ENCODE data around the gene ASTN1. TPM values are rescaled to one million over a fixed set of nuclear protein-coding genes. Genes with fewer than 3 reads are reported as not detected.

ASTN1 gene
- polyA plus RNA-seq, 10 donors, result 2.8 to 6.3 (median 5.0) TPM

- DNase-seq, result no peak
Measured at GRCh38 chr1:176879784-176880620, 284.5 kb downstream of the ASTN1 start.

GRCh38 chr1:176878750-176879536 lies 285.6 kb downstream of the ASTN1 start:
- no peak for DNase-seq

DNA sequence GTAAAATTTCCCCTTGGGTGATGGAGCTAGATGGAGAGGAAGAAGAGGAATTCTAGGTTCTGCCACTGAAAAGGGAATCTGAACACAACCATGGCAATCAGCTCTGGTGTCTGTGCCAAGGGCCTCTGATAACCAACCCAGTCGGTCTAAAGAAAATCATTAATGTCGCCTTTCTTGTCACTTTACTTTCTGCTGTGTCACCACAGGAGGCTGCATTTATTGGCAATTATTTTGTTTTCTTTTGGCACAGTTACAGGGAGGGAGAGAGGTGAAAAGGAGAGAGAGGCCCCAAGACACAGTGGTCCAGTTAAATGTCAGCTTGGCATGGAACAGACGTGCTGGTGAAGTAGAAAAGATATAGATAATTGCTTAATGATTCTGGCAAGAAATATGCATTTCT lies 287.0 kb downstream of the ASTN1 start:
- DNase-seq, result no peak

DNA sequence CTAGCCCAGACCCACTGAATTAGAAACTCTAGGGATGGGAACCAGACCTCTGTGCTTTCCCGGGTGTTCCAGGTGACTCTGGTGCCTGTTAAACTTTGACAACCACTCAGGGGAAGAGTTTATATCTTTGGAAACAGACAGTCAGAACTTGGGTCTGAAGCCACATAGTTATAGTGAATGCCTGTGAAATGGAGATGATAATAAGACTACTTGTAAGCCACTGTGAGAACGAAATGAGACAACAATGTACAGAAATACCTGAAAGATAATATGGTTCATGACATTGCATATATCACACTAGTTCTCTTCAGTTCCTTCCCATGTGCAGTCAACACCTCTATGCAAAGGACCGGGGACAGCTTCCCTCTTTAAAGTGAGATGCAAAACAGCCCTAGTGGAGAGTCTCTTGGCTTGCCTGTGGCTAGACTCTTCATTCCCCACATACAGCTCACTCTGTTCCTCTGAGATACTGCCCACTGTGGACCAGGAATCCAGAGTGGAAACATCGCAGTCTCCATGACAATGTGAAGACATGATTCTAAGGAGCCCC lies 287.5 kb downstream of the ASTN1 start:
- DNase-seq, result no peak

DNA sequence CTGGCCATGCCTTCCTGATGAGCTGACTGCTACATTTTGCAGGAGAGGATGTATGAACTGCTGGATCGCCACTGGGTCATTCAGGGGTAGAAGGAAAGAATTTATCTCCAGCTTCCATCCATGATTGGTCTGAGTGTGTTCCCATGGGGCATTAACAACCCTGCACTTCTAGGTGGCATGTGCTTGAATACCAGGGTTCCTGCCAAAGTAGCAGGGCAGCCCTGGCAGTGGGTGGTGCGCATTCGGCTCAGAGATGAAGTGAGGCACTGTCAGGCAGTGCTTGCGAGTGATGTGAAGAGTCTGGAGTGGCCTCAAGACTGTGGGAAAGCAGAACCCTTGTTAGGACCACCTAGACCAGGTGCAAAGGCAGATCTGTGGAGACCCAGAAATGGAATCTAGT lies 294.9 kb downstream of the ASTN1 start:
- DNase-seq, result no peak

DNA sequence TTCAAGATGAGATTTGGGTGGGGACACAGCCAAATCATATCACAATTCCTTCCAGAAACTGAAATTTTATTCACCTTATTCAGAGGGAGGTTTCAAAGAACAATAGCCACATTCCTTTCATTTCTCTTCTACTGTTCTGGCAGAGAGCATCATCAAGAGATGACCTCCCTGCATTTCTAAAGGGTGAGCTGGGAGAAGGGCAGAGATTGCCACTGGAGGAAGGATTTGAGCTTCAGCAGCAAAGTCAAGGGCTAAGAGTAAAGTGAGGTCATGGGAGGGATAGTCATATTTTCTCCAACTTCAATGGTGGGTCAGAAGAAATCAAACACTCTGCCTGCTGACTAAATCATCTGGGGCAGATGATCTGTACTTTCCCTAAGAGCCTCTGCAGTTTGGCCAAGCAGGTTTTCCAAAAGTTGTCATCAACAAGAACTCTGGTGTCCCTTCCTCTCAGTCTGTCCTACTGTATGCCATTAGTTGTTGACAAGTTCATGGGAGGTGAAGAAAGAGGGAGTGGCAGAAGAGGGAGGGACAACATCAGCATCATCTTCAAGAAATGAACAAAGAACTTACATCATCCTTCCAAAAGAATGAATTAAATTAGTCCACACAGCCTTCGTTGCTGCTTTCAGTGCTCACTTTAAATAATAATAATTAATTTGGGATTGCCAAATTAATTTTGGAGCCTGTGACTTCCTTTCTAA lies 298.3 kb downstream of the ASTN1 start:
- no peak for DNase-seq

DNA sequence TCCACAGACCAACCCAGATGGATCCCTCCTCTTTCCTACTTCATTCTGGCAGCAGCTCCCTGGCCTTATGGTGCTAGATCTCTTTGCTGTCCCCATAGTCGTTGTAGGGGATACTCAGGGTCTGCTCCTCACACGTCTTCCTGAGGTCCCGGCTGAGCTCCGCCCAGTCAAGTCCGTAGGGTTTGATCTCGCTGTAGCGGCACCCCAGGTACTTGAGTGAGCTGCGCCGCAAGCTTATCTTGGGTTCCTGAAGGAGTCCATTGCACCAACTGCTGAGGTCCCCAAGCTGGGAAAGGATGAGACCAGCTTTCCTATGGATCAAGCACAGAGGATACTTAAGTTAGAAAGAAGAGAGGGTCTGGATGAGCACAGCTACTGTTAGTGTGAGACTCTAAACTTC lies 300.3 kb downstream of the ASTN1 start:
- no peak for DNase-seq

- DNase-seq, result no peak
Measured at GRCh38 chr1:176863613-176864012, 300.9 kb downstream of the ASTN1 start.

- no peak for DNase-seq
Measured at GRCh38 chr1:176858433-176858916, 306.0 kb downstream of the ASTN1 start.

GRCh38 chr1:176857632-176858031 lies 306.9 kb downstream of the ASTN1 start:
- no peak for DNase-seq

- no peak for DNase-seq
Measured at GRCh38 chr1:176854758-176855745, 309.5 kb downstream of the ASTN1 start.

GRCh38 chr1:176854121-176854520 lies 310.4 kb downstream of the ASTN1 start:
- DNase-seq, result no peak

- no peak for DNase-seq
Measured at GRCh38 chr1:176853503-176853902, 311.0 kb downstream of the ASTN1 start.

GRCh38 chr1:176852124-176852523 lies 312.4 kb downstream of the ASTN1 start:
- no peak for DNase-seq

DNA sequence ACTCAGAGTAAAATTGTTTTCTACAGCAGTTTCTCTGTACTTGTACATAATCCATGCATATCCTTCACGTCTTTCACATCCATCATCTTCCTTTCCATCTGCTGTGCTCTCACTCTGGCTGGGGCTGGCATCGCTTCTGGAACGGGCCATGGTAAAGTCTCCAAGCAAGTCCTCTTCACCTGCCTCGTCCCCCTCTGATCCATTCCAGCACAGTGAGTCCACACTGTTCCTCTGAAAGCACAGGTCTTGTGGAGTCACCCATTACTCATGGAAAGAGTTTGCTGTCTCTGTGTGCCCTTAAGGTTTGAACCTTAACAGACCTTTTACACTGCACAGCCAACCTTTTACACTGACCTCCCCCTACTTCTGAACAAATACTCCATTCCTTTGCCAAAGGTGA lies 313.6 kb downstream of the ASTN1 start:
- no peak for DNase-seq

GRCh38 chr1:176849281-176849680 lies 315.2 kb downstream of the ASTN1 start:
- DNase-seq, result no peak

- no peak for DNase-seq
Measured at GRCh38 chr1:176847052-176847451, 317.5 kb downstream of the ASTN1 start.

DNA sequence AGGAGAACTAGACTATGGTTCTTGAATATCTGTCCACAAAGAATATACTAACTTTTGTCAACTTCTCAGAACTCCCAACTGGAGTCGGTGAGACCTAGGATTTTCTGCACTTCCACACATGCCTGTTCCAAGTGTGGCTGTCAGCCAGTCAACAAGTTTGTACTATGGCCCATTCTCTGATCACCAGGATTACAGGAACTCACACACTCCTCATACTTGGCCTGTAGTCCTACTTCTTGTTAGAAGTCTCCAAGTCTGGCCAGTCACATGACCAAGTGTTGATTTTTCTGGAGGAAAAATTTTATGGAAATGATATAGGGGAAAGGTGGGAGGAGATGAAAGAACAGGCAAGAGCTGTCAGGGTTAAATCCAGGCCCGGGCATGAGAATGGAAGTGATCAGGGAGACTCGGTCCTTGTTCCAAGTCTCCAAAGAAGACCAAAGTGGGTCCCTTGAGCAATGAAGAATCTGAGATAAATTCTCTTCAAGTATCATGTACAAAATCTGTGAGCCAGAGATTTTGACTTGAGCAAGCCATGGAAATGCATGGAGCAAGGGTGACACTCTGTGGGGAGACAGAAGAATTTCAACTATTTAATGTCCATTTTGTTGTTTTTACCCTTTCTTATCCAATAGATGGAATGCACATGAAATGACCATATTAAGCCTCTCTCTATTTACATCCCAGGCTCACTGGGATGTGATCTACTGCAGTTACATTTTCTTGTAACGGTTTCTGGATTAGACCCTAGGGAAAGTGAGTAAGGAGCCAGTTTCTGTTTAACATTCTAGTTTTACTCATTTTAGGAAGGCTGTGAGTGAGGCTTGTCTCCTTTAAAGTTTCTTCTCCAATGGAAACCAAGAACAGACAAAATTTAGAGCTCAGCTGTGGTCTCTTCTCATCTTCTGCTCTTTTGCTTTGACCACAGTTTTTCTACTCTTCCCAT lies 320.9 kb downstream of the ASTN1 start:
- peak; percentile 61 to 88 (median 79) for DNase-seq

DNA sequence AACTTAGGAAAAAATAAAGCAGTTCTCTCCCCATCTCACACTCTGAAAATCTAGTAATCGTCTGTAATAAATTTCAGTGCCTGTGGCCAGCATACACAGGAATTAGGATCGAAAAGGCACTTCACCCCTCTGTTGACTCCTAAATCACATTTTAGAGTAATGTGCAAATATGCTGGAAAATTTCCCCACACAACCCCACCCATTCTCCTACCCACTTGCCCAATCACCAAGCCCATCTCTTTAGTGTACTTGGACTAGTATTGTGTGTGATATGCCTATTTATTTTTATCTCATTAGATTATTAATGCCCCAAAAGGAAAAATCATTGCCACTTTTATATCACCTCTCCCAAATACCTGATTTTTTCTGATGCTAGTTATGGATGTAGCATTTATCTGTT lies 323.3 kb downstream of the ASTN1 start:
- DNase-seq, result no peak

GRCh38 chr1:176839216-176839615 lies 325.3 kb downstream of the ASTN1 start:
- DNase-seq, result no peak
